Testis (tissue), 2 donors: Measurements from ENCODE around the gene ZNF80.

ENCODE experiments used
- CTCF ChIP-seq, 3 experiments: fragments of 450-650 bp in 2 of 3; fragments of 200-600 bp in 1 of 3; sonication (generic) in 1 of 3; IDR thresholded peaks; one replicate each; pipeline ENCODE4 v1.5.1; 2016 to 2019; ENCODE audit warnings: antibody characterized with exemption in 3 of 3, mild to moderate bottlenecking in 2 of 3, moderate library complexity in 1 of 3
- POLR2A ChIP-seq: fragments of 450-650 bp; IDR thresholded peaks from one replicate; pipeline ENCODE4 v1.6.1; 2017; ENCODE audit warnings: antibody characterized with exemption, mild to moderate bottlenecking, moderate library complexity

GRCh38 chr3:114186501-114186900 lies 50.9 kb downstream of the ZNF80 start:
- no peak for TF ChIP-seq CTCF (IDR thresholded peaks at IDR 0.05)
- TF ChIP-seq POLR2A: no peak
